ENCODE results near the gene CCND2.
A peak's percentile ranks its signal among the peaks of the same experiment; 100 is the strongest.
"Not testable (repeated sequence)": the region's sequence is repeated elsewhere in the genome, so short reads cannot be mapped to it uniquely, and the experiment has no call there.

The CCND2 gene

DNA sequence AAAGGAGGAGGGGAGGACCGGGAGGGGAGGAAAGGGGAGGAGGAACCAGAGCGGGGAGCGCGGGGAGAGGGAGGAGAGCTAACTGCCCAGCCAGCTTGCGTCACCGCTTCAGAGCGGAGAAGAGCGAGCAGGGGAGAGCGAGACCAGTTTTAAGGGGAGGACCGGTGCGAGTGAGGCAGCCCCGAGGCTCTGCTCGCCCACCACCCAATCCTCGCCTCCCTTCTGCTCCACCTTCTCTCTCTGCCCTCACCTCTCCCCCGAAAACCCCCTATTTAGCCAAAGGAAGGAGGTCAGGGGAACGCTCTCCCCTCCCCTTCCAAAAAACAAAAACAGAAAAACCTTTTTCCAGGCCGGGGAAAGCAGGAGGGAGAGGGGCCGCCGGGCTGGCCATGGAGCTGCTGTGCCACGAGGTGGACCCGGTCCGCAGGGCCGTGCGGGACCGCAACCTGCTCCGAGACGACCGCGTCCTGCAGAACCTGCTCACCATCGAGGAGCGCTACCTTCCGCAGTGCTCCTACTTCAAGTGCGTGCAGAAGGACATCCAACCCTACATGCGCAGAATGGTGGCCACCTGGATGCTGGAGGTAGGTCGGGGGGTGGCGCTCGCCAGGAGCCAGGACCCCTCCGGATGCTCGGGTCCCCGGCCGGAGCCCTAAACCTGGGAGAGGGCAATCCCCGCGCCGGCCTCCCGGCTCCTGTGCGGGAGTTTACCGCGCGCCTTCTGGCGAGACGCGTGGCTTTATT, at the start of gene CCND2:
Gene CCND2 (plus strand): TSS at position 111 of the 744 bp plus-strand sequence. CDS start 279 bp downstream, at position 390.
- peak; percentile 58 to 77 for DNase-seq (ENCODE audit: low read depth in 1 of 2, low spot score in 1 of 2)

DNA sequence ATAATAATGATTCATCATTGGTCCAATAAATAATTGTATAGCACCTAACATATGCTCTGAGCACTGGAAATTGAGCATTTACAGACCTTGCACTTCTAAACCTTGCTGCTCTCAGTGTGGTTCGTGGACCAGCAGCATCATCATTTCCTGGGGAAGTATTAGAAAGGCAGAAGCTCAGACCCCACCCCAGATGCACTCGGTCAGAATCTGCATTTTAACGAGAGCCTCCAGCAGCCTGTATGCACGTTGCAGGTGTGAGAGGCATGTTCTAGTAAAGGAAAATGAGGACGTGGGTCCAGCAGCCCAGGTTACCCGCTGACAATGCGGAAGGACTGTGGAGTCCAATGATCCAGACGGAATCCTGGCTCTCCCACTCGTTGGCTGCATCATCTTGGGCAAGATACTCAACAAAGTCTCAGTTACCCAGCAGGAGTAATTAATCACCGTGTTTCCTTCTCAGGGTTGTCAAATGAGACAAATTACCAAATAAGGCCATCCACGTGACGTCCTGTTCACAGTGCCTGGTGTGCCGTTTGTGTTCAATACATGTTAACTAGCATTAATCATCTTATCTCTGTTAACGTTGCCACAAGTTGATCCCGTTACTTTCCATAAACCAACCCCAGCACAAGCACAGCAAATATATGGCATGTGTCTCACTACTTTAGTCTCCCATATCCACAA, 49.2 kb upstream of the CCND2 start:
- DNase-seq (ENCODE audit: low read depth in 1 of 2, low spot score in 1 of 2): no peak

DNA sequence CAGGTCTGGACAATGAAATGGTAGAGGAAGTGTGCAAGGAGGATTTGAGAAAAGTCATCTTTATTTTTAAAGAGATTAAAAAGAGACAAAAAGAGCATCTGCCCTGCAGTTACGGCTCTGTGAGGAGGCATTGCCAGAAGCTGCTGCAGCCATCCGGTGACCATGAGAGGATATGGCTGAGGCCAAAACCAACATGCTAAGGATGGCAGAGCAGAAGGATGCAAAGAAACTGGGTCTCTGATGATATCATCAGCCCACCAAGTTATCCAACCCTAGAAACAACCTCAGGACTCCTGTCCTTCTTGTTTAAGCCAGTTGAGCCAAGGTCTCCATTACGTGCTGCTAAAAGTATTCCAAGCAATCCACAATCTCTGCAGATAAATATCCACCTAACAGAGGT, 48.0 kb upstream of the CCND2 start:
- no peak for DNase-seq (ENCODE audit: low read depth in 1 of 2, low spot score in 1 of 2)

DNA sequence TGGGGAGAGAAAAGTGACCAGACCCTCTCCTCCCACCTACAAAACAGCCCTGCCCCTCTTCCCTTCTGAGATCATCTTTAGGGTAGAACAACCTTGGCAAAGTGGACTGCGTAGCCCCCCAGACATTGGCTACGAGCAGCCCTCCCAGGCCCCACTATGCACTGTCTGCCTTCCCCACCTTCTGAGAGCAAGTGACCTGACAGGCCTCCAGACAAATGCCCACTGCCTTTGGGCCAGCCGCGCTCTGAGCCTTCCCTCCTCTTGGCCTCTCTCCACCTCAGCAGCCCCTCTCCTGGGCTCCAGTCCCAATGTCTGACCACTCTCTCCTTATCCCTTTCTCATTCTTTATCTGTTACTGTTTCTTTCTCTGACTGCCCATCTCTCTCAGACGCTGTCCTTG, 46.5 kb upstream of the CCND2 start:
- DNase-seq (ENCODE audit: low read depth in 1 of 2, low spot score in 1 of 2): no peak

DNA sequence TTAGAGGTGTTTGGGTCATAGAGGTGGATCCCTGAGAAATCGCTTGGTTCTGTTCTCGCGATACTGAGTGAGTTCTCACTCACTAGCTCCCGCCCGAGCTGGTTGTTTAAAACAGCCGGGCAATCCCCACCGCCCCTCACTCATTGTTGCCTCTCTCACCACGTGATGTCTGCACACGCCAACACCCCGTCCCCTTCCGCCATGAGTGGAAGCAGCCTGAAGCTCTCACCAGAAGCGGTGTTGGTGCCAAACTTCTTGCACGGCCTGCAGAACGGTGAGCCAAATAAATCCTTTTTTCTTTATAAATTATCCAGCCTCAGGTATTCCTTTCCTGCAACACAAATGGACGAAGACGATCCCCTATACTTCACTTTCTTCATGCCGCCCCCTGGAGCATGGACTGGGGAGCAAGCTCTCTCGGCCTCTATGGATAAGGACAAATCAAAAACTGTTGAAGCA, 45.4 kb upstream of the CCND2 start:
- DNase-seq (ENCODE audit: low read depth in 1 of 2, low spot score in 1 of 2): no peak

GRCh38 chr12:4230526-4230925, 43.0 kb upstream of the CCND2 start:
- no peak for DNase-seq (ENCODE audit: low read depth in 1 of 2, low spot score in 1 of 2)

GRCh38 chr12:4238577-4238976, 35.0 kb upstream of the CCND2 start:
- DNase-seq (ENCODE audit: low read depth in 1 of 2, low spot score in 1 of 2): no peak

DNA sequence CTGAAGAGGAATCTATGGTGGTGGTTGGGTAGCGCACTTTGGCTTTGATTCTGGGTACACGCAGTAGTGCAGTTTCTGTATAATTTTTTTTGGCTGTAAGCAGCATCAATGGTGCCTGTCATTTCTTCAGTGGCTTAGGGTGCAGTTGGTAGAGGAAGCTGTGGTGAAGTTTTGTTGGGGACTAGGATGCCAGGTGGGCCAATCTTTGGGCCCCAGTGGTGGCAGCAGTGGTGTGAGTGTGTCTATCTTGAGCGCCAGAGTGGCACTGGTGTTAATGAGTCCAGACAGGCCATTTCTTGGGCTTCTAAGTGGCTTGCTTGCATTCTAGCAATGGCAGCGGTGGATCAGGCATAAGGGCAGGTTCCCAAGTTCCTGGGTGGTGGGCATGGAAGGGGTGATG, 33.8 kb upstream of the CCND2 start:
- no peak for DNase-seq (ENCODE audit: low read depth in 1 of 2, low spot score in 1 of 2)

DNA sequence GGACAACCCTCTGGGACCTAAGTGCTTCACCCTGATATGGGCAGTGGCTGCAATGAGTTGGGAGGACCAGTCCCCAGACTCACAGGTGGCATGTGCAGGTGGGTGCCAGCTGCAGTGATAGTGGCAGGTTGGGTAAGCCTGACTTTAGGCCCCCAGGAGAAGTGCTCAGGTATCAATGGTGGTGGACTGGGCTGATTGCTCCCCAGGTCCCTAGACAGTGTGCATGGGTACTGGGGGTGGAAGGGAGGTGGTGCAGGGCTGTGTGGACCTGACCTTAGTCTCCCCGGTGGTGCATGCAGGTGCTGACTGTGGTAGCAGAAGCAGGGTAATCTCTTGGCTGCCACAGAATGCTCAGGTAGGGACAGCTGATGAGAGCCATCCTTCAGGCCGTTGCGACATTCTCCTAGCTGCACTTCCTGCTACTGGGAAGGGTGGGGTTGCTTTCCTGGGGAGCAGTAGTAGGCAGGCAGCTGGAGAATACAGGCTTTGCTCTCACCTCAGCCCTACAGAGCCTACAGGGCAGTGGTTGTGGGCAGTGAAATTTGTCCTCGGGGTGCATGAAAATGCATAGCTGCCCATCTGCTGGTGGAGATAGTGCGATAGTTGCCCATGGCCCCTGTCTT, 33.3 kb upstream of the CCND2 start:
- DNase-seq (ENCODE audit: low read depth in 1 of 2, low spot score in 1 of 2): no peak

DNA sequence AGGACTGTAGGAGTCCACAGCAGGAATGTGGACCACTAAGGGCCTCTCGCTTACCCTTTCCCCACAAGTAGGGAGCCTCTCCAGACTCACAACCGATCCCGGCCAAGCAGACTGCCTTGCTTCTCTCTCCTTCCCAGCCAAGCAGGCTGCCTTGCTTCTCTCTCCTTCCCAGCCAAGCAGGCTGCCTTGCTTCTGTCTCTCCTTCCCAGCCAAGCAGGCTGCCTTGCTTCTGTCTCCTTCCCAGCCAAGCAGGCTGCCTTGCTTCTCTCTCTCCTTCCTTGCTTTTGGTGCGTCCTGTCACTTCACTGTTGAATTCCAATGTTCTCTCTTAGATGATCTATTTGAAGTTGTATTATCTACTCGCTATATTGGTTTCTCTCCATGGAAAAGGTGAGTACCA, 32.6 kb upstream of the CCND2 start:
- no peak for DNase-seq (ENCODE audit: low read depth in 1 of 2, low spot score in 1 of 2)

DNA sequence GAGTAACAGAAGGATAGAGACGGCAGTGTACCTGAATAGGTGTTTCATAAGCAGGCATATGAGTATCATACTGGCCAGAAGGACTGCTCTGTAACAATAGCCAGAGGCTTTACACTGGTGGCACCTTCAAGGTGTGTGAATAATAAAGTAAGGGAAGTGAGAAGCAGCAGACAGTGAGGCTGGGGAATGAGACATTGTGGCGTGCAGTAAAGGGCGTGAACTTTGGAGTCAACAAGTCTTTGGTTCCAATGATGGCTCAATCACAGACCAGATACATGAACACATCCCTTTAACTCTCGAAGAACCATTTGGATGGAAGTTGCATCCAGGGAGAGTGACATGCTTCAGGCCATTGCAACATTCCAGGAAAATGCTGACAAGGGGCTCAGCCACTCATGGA, 32.0 kb upstream of the CCND2 start:
- DNase-seq (ENCODE audit: low read depth in 1 of 2, low spot score in 1 of 2): no peak

DNA sequence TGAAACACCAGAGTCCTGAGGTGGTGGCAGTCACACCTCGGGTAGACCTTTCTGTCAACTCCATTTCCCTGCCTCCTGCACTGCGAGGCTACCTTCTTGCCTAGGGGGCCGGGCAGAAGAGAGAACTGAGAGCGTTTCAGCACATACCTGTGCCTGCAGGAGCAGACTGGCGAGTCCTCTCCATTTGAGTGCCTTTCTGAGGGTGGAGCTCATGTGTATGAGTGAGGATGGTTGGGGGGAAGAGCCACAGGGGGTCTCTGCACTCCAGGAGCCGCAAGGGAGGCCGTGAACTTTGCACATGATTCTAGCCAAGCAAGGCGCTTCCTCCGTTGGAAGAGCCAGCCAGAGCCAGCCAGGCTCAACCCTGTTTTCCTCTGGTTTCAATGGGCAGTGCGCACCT, 31.0 kb upstream of the CCND2 start:
- no peak for DNase-seq (ENCODE audit: low read depth in 1 of 2, low spot score in 1 of 2)

- DNase-seq (ENCODE audit: low read depth in 1 of 2, low spot score in 1 of 2): no peak
Observed at GRCh38 chr12:4243091-4243490, 30.5 kb upstream of the CCND2 start.

- not testable (repeated sequence) for DNase-seq (ENCODE audit: low read depth in 1 of 2, low spot score in 1 of 2)
Observed at GRCh38 chr12:4243491-4244100, 30.0 kb upstream of the CCND2 start.

DNA sequence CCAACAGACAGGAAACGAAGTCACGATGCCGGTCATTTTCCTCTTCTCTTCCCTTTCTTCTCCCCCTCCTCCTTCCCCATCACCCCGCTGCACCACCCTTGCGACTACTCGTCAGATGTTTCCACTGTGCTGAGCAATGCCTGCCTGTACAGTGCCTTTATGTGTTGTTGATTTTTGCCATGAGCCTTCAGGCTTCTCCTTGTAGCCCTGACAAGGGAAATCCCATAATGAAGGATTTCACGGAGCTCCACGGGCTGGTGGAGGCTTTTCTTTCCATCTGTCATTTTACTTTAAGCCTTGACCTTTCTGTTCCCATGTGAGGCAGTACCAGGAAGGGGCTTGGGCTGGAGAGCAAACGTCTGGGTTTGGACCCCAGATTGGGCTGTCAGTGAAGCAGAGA, 28.7 kb upstream of the CCND2 start:
- no peak for DNase-seq (ENCODE audit: low read depth in 1 of 2, low spot score in 1 of 2)

DNA sequence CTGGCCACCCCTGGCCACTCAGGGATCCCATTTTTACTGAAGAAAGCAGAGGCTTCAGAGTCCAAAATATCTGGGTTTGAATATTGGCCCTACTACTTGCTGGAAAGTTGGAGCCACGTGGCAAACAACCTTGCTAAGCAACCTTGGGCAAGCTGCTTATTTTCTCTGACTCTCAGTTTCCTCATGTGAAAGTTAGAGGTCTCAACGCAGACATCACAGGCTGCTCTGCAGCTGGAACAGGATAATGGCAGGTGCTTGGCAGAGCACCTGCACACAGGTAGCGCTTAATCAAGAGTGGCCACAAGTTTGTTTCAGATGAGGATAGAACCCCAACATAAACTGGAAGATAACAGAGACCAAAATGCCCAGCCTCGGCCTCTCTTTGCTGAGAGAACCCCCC, 28.1 kb upstream of the CCND2 start:
- no peak for DNase-seq (ENCODE audit: low read depth in 1 of 2, low spot score in 1 of 2)

GRCh38 chr12:4246116-4246515, 27.4 kb upstream of the CCND2 start:
- no peak for DNase-seq (ENCODE audit: low read depth in 1 of 2, low spot score in 1 of 2)

DNA sequence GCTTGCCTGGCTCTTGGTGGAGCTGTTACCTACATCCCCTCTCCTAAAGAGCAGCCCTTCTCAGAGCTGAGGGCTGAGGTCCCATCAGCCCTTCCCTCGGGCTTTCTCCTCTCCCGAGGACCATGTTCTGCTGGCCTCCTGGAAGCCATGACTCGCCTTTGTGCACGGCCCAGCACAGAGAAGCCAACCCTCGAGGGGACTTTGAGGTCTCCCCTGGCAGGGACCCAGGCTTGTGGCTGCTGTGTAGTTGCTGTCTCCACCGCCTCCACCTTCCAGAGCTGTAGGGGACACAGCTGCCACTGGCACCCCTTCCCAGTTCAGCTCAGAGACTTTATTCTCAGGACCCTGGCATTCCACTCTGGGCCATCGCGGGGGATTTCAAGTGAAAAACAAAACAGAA, 22.9 kb upstream of the CCND2 start:
- no peak for DNase-seq (ENCODE audit: low read depth in 1 of 2, low spot score in 1 of 2)

- DNase-seq (ENCODE audit: low read depth in 1 of 2, low spot score in 1 of 2): peak in 1 of 2 donors; percentile 32
Observed at GRCh38 chr12:4251216-4251891, 22.2 kb upstream of the CCND2 start.

GRCh38 chr12:4251967-4252366, 21.6 kb upstream of the CCND2 start:
- no peak for DNase-seq (ENCODE audit: low read depth in 1 of 2, low spot score in 1 of 2)

DNA sequence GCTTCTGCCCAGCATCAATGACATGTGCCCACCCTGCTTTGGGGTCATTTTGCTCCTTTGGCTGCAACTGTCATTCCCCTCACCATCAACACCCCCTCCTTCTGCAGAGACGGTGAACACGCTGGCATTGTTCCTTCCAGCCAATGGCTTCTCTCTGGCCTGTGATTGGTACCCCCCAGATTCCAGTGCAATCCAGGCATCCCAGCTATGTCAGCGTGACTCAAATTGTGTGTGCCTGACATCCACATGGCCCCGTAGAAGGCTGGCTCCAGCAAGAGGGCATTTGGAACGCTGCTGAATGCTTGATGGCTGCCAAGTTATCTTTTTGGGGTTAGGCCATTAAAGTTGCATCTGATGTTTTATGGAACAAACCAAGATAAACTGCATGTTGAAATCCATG, 21.0 kb upstream of the CCND2 start:
- no peak for DNase-seq (ENCODE audit: low read depth in 1 of 2, low spot score in 1 of 2)
